Hepatocyte (in vitro differentiated cells): Measurements from ENCODE around the gene VGF. TPM values are rescaled to one million over a fixed set of nuclear protein-coding genes. Genes with fewer than 3 reads are reported as not detected.

Experiments used
- DNase-seq: peaks from one replicate; pipeline ENCODE4 v3.0.0-alpha.2; 2016; ENCODE audit warnings: low spot score
- H2AFZ ChIP-seq: fragments of 200-600 bp; sonication (generic); 2 replicates; pipeline ENCODE4 v1.6.0; 2016; ENCODE audit warnings: antibody characterized with exemption, mild to moderate bottlenecking
- H3K27ac ChIP-seq: fragments of 200-600 bp; sonication (generic); 2 replicates; pipeline ENCODE4 v1.5.1; 2016; ENCODE audit warnings: mild to moderate bottlenecking
- H3K27me3 ChIP-seq: fragments of 200-600 bp; sonication (generic); 2 replicates; pipeline ENCODE4 v1.6.1; 2016
- H3K36me3 ChIP-seq: fragments of 200-600 bp; sonication (generic); replicated peaks from 2 replicates; pipeline ENCODE4 v1.5.1; 2016; ENCODE audit warnings: low read depth; ENCODE audit not compliant: insufficient read depth
- H3K4me1 ChIP-seq: fragments of 200-600 bp; sonication (generic); 2 replicates; pipeline ENCODE4 v1.5.1; 2016; ENCODE audit warnings: mild to moderate bottlenecking, moderate library complexity; ENCODE audit not compliant: insufficient read depth
- H3K4me2 ChIP-seq: fragments of 200-600 bp; sonication (generic); 2 replicates; pipeline ENCODE4 v1.6.0; 2016
- H3K4me3 ChIP-seq: fragments of 200-600 bp; sonication (generic); 2 replicates; pipeline ENCODE4 v1.5.1; 2016; ENCODE audit warnings: mild to moderate bottlenecking
- H3K79me2 ChIP-seq: fragments of 200-600 bp; sonication (generic); 2 replicates; pipeline ENCODE4 v1.6.0; 2017; ENCODE audit warnings: mild to moderate bottlenecking
- H3K9me2 ChIP-seq: fragments of 200-600 bp; sonication (generic); replicated peaks from 2 replicates; pipeline ENCODE4 v1.6.0; 2017; ENCODE audit warnings: mild to moderate bottlenecking; ENCODE audit not compliant: insufficient read depth
- H3K9me3 ChIP-seq: fragments of 200-600 bp; sonication (generic); 2 replicates; pipeline ENCODE4 v1.5.1; 2016; ENCODE audit warnings: low read depth, mild to moderate bottlenecking
- H4K20me1 ChIP-seq: fragments of 200-600 bp; sonication (generic); 2 replicates; pipeline ENCODE4 v1.6.0; 2016; ENCODE audit warnings: mild to moderate bottlenecking; ENCODE audit not compliant: insufficient read depth, poor library complexity, severe bottlenecking
- EZH2 ChIP-seq: fragments of 200-600 bp; sonication (generic); IDR thresholded peaks from 2 replicates; pipeline ENCODE4 v1.6.1; 2016; ENCODE audit warnings: antibody characterized with exemption, mild to moderate bottlenecking, borderline replicate concordance
- EZH2phosphoT487 ChIP-seq: fragments of 200-600 bp; sonication (generic); IDR thresholded peaks from one replicate; pipeline ENCODE4 v1.6.1; 2018; ENCODE audit warnings: antibody characterized with exemption, mild to moderate bottlenecking, low read depth, moderate library complexity; ENCODE audit not compliant: unreplicated experiment, severe bottlenecking
- WGBS: methylation state at CpG from one replicate; pipeline ENCODE4 v1.1.6; 2016; ENCODE audit warnings: low lambda C conversion rate; ENCODE audit errors: missing lambda C conversion rate; 5-methylcytosine and 5-hydroxymethylcytosine counted together
- polyA plus RNA-seq: library from polyadenylated mRNA; unstranded; fragments of >200 nt; fragmentation: Nextera tagmentation; extraction: Ambion mirVana; gene quantifications from 2 replicates; pipeline ENCODE4 v1.2.1, GENCODE V29; 2016
- total RNA-seq: library from RNA; depleted of rRNA; stranded (reverse); fragments of >200 nt; gene quantifications from 2 replicates; pipeline ENCODE4 v1.2.3, GENCODE V29; 2014
- TF ChIP-seq, protein P1 (sequence below): fragments of 200-600 bp; sonication (generic); IDR thresholded peaks from 2 replicates; pipeline ENCODE4 v1.5.1; 2016; ENCODE audit warnings: antibody characterized with exemption, mild to moderate bottlenecking; ENCODE audit not compliant: poor library complexity

VGF gene
- total and polyA plus RNA-seq, 2 experiments from 2014 or later, result 0.19 to 0.30 TPM

DNA sequence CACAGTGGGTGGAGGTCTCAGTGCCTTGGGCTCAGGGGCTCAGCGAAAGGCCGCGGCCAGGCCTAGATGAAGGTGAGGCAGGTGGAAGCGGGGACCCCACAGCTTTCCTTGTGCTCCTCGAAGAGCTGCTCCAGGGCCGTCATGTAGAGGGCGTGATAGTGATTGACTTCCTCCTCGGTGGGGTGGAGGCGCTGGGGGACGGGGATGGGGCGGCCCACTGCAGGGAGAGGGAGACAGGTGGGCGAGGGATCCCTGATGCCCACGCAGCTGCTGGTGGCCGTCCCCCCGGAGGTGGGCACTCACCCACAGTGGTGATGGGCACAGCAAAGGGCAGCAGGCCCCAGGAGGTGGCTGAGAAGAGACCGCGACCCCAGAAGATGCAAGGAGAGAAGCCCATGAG lies 30.5 kb upstream of the VGF start:
- H3K4me2 ChIP-seq, result no peak overlapping the region
- no peaks in the 10 kb centered on the region for H4K20me1 ChIP-seq
- no peak overlapping the region for H3K27ac ChIP-seq
- H3K4me1 ChIP-seq, result peaks cover 4% of the 10 kb centered on the region
- no peaks in the 10 kb centered on the region for H3K9me2 ChIP-seq
- H3K36me3 ChIP-seq, result no peaks in the 10 kb centered on the region
- DNase-seq, result no peak
- H3K4me3 ChIP-seq, result no peak overlapping the region
- H3K79me2 ChIP-seq, result no peaks in the 10 kb centered on the region
- H2AFZ ChIP-seq, result no peak overlapping the region
- no peaks in the 10 kb centered on the region for H3K9me3 ChIP-seq
- H3K27me3 ChIP-seq, result peaks cover 9% of the 10 kb centered on the region
- WGBS, result 89% methylated on average over 10 of the region's 17 CpGs
- TF ChIP-seq EZH2phosphoT487 (no peak), EZH2 (no peak)
- TF ChIP-seq, protein P1, sequence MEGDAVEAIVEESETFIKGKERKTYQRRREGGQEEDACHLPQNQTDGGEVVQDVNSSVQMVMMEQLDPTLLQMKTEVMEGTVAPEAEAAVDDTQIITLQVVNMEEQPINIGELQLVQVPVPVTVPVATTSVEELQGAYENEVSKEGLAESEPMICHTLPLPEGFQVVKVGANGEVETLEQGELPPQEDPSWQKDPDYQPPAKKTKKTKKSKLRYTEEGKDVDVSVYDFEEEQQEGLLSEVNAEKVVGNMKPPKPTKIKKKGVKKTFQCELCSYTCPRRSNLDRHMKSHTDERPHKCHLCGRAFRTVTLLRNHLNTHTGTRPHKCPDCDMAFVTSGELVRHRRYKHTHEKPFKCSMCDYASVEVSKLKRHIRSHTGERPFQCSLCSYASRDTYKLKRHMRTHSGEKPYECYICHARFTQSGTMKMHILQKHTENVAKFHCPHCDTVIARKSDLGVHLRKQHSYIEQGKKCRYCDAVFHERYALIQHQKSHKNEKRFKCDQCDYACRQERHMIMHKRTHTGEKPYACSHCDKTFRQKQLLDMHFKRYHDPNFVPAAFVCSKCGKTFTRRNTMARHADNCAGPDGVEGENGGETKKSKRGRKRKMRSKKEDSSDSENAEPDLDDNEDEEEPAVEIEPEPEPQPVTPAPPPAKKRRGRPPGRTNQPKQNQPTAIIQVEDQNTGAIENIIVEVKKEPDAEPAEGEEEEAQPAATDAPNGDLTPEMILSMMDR, result no peak

DNA sequence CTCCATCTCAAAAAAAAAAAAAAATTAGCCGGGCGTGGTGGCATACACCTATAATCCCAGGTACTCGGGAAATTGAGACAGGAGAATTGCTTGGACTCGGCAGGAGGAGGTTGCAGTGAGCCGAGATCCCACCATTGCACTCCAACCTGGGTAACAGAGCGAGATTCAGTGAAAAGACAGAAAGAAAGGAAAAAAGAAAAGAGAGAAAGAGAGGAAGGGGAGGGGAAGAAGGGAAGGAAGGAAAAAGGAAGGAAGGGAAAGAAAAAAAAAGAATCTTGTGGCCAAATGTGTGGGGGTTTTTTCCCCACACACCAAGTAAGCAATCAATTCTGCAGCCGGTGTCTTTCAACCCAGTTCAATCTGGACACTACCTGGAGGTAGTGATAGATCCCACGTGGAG lies 23.7 kb upstream of the VGF start:
- no peaks in the 10 kb centered on the region for H3K9me2 ChIP-seq
- no peak overlapping the region for H2AFZ ChIP-seq
- no peaks in the 10 kb centered on the region for H3K27me3 ChIP-seq
- DNase-seq, result no peak
- H3K4me3 ChIP-seq, result no peak overlapping the region
- H4K20me1 ChIP-seq, result no peaks in the 10 kb centered on the region
- WGBS, result 86% methylated on average over 8 of the region's 8 CpGs
- no peaks in the 10 kb centered on the region for H3K36me3 ChIP-seq
- no peak overlapping the region for H3K4me2 ChIP-seq
- H3K79me2 ChIP-seq, result no peaks in the 10 kb centered on the region
- TF ChIP-seq EZH2phosphoT487 (no peak), EZH2 (no peak)
- TF ChIP-seq, protein P1, result no peak
- no peak overlapping the region for H3K27ac ChIP-seq
- H3K9me3 ChIP-seq, result no peaks in the 10 kb centered on the region
- peaks cover 4% of the 10 kb centered on the region for H3K4me1 ChIP-seq

DNA sequence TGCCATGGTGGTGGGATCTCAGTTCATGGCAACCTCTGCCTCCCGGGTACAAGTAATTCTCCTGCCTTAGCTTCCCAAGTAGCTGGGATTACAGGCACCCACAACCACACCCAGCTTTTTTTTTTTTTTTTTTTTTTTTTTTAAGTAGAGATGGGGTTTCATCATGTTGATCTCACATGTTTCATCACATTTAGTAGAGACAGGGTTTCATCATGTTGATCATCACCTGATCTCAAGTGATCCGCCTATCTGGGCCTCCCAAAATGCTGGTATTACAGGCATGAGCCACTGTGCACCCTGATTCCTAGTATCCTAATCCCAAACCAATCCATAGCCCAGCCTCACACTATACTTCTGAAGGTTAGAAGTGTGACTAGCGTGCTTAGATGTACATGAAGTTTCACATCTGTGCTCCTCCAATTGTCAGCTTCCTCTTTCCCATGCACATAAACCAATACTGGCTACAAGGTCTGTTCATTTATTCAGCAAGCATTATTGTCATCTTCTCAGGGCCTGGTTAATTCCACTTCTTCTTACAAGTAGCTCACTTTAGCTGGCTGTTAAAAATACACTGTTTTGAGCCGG lies 21.6 kb upstream of the VGF start:
- H3K4me3 ChIP-seq, result no peak overlapping the region
- 91% methylated on average over 3 of the region's 4 CpGs for WGBS

More for the DNA sequence above, 21.6 kb upstream of the VGF start:
- no peak overlapping the region for H3K27ac ChIP-seq
- H4K20me1 ChIP-seq, result no peaks in the 10 kb centered on the region
- H3K4me1 ChIP-seq, result peaks cover under 1% of the 10 kb centered on the region
- H3K36me3 ChIP-seq, result no peaks in the 10 kb centered on the region
- TF ChIP-seq, protein P1, result no peak
- TF ChIP-seq EZH2phosphoT487, result no peak
- no peak for TF ChIP-seq EZH2
- no peaks in the 10 kb centered on the region for H3K9me2 ChIP-seq
- H3K9me3 ChIP-seq, result no peaks in the 10 kb centered on the region
- H2AFZ ChIP-seq, result no peak overlapping the region
- DNase-seq, result no peak
- peaks cover 4% of the 10 kb centered on the region for H3K27me3 ChIP-seq
- H3K79me2 ChIP-seq, result no peaks in the 10 kb centered on the region
- H3K4me2 ChIP-seq, result no peak overlapping the region
